NCI-H2196 (cell line): ENCODE results near the gene LAMA3.

Experiments used
- DNase-seq: peaks from one replicate; lab custom pipeline; 2025; ENCODE audit not compliant: unreplicated experiment; lab: John Stamatoyannopoulos, UW

Gene LAMA3

GRCh38 chr18:23966909-23967308 lies 277.7 kb downstream of the LAMA3 start:
- no peak for DNase-seq

DNA sequence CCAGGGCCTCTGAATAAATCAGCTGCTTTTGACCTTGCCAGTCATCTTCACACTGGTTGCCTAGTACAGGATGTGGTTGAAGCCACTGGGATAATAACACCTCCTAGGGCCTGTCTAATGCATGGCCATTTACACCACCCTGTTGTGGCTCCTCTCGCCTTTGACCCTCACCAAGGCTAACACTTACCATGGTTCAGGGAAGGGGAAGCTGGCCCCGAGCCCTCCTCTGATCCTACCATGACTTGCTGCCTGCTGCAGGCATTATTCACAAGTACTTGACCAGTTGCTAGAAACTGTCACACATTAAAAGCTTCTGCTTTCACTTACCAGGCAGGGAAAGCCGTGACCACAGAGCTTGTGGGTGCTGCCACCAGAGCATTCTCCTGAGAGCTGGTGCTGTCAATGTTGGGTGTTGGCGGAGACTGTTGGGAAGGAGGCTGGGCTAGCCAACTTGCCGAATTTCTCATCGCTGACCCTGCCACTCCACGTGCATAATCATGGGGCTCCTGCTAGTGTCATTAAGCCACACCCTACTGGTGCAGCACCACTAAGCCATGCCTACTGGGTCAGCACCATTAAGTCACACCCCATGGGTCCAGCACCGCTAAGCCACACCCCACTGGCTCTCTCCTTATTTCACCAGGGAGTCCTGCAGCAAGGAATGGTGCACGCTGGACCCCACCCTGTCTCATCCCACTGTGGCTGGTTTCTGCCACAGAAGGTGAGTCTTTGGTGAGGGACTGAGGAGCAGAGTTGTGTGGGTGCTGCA lies 278.3 kb downstream of the LAMA3 start:
- no peak for DNase-seq

DNA sequence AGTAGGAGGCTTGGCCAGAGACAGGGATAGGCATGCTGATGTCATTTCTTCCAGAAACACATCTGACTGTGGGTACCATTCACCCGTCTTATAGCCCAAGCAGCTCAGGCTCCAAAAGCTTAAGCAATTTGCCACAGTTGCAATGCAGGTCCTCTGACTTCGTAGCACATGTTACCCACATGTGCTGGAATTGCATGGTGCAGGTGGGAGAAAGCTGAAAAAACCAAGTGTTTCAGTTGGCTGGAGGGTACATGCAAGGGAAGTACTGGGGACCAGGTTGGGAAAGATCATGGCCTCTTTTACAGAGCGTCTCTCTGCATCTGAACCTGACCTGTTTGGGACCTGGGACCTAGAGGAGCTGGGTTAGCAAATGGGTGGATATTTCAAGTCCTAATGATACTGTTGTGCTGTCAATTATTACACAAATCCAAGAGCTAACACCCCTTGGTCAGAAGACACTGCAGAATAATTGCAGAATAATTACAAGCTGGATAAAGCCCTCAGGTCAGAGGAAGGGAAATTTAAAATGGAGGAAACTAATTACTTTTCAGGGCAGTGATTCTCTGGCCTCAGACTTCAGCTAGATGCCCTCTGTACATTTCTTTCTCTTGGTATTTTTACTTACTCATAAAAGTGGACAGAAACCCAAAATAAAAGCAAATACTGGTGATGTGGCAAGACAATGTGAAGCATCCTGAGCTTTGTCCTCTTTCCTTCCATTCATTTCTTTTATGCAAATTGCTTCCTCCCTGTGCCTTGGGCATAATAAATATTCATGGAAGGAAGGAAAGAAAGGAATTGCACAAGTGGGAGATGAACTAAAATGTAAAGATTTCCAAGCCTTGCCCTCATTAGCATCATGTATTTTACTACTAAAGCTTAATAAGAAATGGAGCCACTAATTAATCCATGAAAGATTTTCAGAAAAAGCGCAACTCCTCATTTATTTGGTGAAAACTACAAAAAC lies 279.7 kb downstream of the LAMA3 start:
- no peak for DNase-seq

- DNase-seq = no peak
Measured at GRCh38 chr18:23969664-23970063, 280.4 kb downstream of the LAMA3 start.

DNA sequence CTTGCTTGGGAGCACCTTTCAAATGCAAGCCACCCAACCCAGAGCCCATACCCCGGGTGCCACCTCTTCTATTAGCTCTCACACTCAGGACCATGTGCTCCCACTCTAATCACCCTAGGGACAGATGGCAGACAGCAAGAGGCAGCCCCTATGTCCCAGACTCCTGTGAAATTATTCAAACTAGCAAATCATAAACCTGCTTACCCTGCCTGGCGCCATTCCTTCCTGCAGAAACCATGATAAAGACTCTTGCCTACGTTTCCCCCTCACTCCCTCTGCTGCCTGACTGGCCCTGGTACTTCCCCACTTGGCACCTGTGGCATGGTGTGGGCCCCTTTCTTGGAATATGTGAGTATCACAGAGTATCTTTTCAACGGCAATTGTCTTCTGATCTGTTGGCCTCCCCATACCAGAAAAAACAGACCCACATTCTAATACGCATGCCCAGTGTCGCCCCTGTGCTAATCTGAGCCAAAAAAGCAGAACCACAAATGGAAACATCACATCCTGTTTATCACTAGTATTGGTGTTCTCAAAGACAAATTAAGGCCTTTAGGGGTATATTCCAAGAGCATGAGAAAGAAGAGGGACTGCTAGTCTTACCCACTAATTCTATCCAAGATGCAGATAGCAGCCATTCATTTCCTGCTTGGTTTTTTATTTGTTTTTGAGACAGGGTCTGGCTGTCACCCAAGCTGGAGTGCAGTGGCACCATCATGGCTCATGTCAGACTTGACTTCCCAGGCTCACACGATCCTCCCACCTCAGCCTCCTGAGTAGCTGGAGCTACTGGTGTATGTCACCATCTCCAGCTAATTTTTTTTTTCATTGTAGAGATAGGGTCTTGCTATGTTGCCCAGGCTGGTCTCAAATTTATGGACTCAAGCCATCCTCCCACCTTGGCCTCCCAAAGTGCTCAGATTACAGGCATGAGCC lies 281.2 kb downstream of the LAMA3 start:
- DNase-seq = no peak

- DNase-seq = no peak
Measured at GRCh38 chr18:23971097-23971440, 281.8 kb downstream of the LAMA3 start.

GRCh38 chr18:23971666-23972230 lies 282.5 kb downstream of the LAMA3 start:
- DNase-seq = no peak

DNA sequence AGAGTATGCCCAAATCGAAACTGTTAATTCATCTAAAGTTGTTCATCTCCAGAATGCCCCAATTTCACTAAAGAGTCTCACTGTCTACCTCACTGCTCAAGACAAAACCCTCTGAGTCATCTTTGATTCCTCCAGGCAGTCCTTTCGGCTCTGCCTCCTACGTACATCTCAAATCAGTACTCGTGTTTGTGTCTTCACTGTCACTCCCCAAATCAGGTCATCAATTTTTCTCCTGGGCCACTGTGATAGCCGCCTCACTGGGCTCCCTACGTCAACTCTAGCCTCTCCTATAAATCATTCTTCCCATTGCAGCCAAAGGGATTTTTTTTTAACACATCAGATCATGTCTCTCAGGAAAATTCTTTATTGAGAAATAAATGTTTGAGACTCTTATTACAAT lies 283.2 kb downstream of the LAMA3 start:
- DNase-seq = no peak

GRCh38 chr18:23977103-23977502 lies 287.9 kb downstream of the LAMA3 start:
- no peak for DNase-seq

DNA sequence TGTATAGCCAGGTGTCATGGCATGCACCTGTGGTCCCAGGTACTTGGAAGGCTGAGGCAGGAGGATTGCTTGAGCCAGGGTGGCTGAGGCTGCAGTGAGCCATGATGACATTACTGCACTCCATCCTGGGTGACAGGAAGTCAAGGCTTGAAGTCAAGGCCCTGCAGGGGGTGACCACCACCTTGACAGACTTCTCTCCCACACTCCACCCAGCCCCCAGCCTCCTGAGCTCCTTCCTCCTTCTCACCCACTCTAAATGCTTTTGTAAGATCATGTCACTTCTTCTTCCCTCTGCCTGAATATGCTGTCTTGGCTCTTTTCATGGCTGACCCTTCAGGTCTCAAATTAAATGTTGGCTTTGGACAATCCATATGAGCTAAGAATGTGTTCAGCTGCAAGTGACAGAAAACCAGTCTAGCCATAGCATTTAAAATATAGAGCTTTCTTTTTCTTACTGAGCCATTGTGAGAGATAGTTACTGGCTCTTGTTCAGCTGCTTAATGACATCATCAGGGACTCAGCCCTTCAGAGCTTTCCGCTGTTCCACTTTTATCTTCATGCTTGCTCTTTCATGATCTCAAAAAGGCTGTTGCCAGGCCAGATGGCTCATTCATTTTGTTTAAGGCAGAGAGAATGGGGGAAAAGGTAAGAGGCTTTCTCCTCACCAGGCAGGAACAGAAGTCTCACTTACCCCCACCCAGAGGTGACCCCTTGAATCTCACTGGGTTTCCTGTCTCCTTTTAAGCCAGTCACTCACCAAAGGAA lies 288.6 kb downstream of the LAMA3 start:
- DNase-seq = no peak

DNA sequence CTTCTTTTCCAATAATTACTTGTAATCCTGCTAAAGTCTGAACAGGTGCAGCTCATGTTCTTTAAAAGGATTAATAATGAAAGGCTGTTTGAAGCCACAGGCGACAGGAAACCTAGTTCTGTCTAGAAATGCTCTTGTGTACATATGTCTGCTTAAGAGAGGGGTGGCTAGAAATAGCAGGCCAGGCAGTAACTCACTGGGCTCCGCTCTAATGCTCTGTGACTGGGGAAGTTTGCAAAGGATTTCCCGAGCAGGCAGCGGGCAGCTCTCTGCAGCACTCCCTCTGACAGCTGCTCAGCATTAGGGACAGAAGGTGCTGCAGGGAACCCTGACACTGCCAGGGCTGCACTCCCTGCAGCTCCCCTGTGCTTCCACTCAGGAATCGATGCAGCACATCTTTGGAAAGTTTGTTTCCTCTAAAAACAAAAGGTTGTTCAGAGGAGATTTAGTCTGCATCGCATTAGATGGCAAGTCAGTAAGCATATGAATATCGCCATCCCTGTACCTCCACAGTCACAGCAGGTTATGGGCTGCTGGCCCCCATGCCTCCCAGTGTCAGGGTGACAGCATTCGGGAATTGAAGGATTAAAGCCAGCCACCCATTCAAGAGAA lies 292.2 kb downstream of the LAMA3 start:
- DNase-seq = no peak

DNA sequence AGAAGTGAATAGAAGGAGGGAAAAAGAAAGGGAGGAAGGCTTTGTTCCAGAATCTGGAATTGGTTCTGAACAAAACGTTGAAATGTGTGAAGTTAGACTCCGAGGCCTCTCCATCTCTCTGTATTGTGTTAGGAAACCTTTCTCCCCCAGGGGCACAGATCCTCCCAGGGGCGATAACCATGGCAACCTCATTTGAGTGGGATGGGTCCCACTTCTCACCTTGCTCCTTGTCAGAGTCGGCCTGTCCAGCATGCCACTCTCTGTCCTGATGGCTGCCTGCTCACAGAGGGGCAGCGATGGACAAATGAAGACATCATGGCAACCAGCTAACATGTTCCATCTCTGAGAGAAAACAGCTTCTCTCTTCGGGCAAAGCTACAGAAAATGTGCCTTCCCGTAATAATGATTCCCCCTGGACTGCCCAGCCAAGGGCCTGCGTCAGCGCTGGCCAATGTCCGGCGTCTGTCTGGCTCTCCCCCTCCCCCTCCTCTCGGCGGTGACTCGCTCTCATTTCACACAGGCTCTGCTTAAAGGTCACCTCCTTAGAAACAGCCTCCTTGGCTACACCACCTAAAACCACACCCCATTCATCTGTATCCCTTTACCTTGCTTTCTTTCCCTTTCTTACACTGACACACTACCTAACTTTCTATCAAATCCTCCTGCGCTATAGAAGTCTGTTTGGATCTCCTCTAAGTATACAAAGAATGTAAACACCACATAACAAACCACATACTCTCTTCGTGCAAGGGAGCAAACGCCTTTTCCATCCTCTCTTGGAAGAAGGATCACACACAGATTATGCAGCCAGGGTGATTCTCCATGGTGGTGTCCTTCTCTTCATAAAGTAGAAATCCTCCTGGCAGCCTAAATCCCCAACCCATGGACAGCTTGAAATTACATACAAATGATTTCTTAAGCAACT lies 293.2 kb downstream of the LAMA3 start:
- no peak for DNase-seq

- DNase-seq = no peak
Measured at GRCh38 chr18:23983112-23983511, 293.9 kb downstream of the LAMA3 start.

DNA sequence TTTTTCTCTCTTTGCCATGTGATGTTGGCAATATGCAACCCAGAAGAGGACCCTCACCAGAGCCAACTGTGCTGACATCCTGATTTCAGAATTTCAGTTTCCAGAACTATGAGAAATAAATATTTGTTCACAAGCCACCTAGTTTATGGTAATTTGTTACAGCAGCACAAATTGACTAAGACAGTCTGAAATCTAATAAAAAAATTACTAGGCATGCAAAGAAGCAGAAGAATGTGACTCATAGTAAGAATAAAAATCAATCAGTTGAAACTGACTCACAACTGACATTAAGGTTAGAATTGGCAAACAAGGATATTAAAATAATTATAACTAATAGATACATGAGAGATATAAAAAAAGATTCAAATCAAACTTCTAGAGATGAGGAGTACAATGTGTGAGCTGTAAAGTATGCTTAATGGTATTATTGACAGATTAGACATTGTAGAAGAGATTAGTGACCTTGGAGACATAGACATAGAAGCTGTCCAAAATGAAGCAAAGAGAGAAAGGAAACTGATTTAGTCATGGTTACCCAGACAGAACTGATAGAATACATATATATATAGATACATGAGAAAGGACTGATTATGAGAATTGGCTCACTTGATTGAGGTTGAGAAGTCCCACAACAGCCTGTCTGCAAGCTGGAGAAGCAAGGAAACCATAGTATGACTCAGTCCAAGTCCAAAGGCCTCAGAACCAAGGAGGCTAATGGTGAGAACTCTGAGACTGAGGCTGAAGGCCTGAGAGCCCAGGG lies 297.5 kb downstream of the LAMA3 start:
- DNase-seq = no peak

DNA sequence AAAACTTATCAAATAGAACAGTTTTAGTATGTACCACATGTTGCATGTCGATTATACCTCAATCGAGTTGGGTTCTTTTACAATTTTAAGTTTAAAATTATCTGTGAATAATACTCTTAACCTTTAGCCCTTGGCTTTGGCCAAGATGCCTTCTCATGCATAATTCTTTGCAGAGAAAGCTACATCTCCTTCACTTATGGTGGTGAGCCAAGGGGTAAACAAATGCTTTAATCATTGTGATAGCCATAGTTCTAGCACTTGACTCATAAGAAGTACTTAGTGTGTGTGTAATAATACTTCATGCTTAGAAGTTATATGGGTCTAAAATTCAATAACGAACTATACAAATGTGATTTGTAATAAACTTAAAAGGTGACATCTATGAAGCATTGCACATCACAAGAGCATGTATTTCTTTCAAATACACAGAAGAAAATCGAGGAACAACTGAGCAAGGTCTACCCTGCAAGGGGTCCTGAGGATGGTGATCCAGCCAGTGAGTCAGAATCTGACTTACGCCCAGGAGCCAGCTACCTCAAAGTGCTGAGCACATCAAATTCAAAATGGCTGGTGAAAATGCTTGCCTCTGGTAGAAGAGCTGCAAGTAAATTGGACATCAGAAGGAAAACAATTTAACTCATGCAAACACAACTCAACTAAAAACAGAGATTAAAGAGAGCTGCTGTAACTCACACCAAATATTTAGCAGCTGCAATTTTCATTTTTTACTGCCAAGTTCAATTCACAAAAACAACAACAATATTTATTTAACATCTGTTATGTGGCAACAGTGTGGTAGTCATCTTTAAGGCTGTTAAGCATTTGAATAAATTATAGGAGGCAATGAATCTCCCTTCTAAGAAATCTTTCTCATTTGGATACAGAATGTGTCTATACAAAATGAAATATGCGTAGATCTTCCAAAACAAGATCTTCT lies 301.5 kb downstream of the LAMA3 start:
- DNase-seq = no peak

DNA sequence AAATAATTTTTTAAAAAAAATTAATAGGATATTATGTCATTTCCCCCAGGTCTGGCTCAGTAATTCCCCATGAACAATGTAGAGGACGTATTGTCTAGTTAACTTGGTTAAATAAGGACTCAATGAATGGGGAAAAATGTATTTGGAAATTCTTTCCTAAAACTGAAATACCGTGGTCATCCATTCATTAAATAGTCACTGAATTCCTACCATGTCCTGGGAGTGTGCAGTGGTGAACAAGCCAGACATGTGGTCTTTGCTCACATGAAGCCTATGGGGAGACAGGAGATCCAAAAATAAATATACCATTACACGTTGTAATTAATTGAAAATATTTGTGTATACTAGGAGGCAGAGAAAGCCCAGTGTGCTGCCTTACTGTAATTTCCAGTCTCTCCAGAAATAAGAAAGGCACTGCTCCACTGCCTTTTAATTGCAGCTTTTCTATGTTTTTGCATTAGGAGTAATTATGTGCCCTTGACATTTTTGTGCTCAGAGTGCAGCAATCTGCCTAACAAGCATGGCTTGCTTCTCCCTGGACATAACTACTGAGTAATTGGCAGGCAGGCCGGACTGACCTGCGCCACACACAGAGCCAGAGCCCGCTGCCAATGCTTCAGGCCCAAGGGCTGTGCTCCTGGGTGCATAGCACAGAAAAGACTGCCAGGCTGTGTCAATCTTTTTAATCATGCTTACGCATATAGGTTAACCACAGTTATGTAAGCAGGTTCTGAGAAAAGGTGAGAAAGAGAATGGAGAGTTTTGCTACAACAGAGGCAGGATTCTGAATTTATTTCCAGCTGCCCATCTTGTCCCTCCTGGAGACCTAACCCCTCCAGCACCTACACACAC lies 303.1 kb downstream of the LAMA3 start:
- peak; percentile 12 for DNase-seq
